Gastroesophageal sphincter (tissue), 4 donors: Measurements from ENCODE around the gene KLK4. TPM values are rescaled to one million over a fixed set of nuclear protein-coding genes. Genes with fewer than 3 reads are reported as not detected.

ENCODE experiments used
- ATAC-seq: fragments of 150-250 bp; one replicate; pipeline ENCODE4 v1.9.1; 2016; ENCODE audit warnings: mild to moderate bottlenecking, moderate library complexity
- H3K27ac ChIP-seq, 4 donors: fragments of 200-600 bp; sonication (generic) in 3 of 4; 1 replicate in 3 of 4; 2 replicates in 1 of 4; pipeline ENCODE4 v1.5.1; 2016 to 2019
- H3K27me3 ChIP-seq: fragments of 200-600 bp; sonication (generic); one replicate; pipeline ENCODE4 v1.5.1; 2019
- H3K36me3 ChIP-seq, 2 donors: fragments of 200-600 bp; sonication (generic); one replicate each; pipeline ENCODE4 v1.5.1; 2019; ENCODE audit warnings: control low read depth in 1 of 2
- H3K4me1 ChIP-seq, 3 donors: fragments of 200-600 bp; sonication (generic); 1 replicate in 2 of 3; 2 replicates in 1 of 3; pipeline ENCODE4 v1.5.1; 2016 to 2019; ENCODE audit warnings: control low read depth in 2 of 3
- H3K4me3 ChIP-seq, 2 donors: fragments of 200-600 bp; sonication (generic); one replicate each; pipeline ENCODE4 v1.5.1; 2019; ENCODE audit warnings: mild to moderate bottlenecking in 1 of 2, moderate library complexity in 1 of 2
- H3K9me3 ChIP-seq, 3 donors: fragments of 200-600 bp; sonication (generic); one replicate each; pipeline ENCODE4 v1.5.1; 2017 to 2019; ENCODE audit warnings: control low read depth in 2 of 3
- EP300 ChIP-seq: sonication (generic); formaldehyde crosslinking; IDR thresholded peaks from one replicate; pipeline ENCODE4 v1.6.1; 2017; ENCODE audit warnings: antibody characterized with exemption, mild to moderate bottlenecking
- POLR2A ChIP-seq, 2 donors: fragments of 450-650 bp; IDR thresholded peaks; one replicate each; pipeline ENCODE4 v1.6.1; 2017; ENCODE audit warnings: antibody characterized with exemption in 2 of 2, mild to moderate bottlenecking in 2 of 2, moderate library complexity in 1 of 2
- POLR2AphosphoS5 ChIP-seq: sonication (generic); formaldehyde crosslinking; IDR thresholded peaks from one replicate; pipeline ENCODE4 v1.6.1; 2017; ENCODE audit warnings: antibody characterized with exemption
- WGBS, 2 donors: methylation state at CpG; one replicate each; pipeline ENCODE4 v1.1.5; 2018; ENCODE audit warnings: low coverage in 1 of 2; 5-methylcytosine and 5-hydroxymethylcytosine counted together
- total RNA-seq, 4 donors: library from RNA; depleted of rRNA; stranded (reverse); fragments of >200 nt; gene quantifications; one replicate each; pipeline ENCODE4 v1.1.0, GENCODE V29; 2016
- TF ChIP-seq, protein P1 (sequence below), 4 experiments: fragments of 200-600 bp in 2 of 4; fragments of 450-650 bp in 2 of 4; sonication (generic) in 1 of 4; IDR thresholded peaks; one replicate each; pipeline ENCODE4 v1.5.1; 2017 to 2019; ENCODE audit warnings: antibody characterized with exemption in 4 of 4, mild to moderate bottlenecking in 2 of 4, moderate library complexity in 2 of 4

The KLK4 gene
- total RNA-seq, 4 donors from 2014 or later = not detected

DNA sequence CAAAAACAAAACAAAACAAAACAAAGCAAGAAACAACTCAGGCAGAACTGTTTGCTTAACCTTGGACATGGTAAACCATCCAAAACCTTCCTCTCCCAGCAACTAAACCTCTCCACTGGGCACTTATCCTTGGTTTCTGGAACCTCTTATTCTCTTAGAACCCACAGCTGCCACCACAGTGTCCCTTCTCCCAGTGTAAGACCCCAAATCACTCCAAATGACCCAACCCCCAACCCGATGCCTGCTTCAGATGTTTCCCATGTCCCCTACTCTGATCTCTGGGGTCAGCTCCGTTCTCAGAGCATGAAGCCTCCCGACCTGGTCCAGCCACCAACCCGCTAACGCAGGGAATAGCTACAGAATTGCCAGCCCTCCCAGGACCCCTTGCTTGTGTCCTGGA is 37.0 kb downstream of the KLK4 start:
- Histone ChIP-seq H3K27ac (no peak overlapping the region), H3K4me1 (no peaks in the 10 kb centered on the region), H3K36me3 (no peaks in the 10 kb centered on the region), H3K4me3 (no peak overlapping the region), H3K9me3 (no peaks in the 10 kb centered on the region), H3K27me3 (peaks cover 96% of the 10 kb centered on the region)
- TF ChIP-seq EP300 (no peak), POLR2AphosphoS5 (no peak), POLR2A (IDR thresholded peaks at IDR 0.05) (no peak)
- TF ChIP-seq, protein P1, sequence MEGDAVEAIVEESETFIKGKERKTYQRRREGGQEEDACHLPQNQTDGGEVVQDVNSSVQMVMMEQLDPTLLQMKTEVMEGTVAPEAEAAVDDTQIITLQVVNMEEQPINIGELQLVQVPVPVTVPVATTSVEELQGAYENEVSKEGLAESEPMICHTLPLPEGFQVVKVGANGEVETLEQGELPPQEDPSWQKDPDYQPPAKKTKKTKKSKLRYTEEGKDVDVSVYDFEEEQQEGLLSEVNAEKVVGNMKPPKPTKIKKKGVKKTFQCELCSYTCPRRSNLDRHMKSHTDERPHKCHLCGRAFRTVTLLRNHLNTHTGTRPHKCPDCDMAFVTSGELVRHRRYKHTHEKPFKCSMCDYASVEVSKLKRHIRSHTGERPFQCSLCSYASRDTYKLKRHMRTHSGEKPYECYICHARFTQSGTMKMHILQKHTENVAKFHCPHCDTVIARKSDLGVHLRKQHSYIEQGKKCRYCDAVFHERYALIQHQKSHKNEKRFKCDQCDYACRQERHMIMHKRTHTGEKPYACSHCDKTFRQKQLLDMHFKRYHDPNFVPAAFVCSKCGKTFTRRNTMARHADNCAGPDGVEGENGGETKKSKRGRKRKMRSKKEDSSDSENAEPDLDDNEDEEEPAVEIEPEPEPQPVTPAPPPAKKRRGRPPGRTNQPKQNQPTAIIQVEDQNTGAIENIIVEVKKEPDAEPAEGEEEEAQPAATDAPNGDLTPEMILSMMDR (IDR thresholded peaks at IDR 0.05) = no peak
- ATAC-seq = no peak
- WGBS, 2 donors = 65 to 76% methylated on average over 2 to 5 of the region's 5 CpGs

DNA sequence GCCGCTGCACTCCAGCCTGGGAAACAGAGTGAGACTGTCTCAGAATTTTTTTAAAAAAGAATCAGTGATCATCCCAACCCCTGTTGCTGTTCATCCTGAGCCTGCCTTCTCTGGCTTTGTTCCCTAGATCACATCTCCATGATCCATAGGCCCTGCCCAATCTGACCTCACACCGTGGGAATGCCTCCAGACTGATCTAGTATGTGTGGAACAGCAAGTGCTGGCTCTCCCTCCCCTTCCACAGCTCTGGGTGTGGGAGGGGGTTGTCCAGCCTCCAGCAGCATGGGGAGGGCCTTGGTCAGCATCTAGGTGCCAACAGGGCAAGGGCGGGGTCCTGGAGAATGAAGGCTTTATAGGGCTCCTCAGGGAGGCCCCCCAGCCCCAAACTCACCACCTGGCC is 38.1 kb downstream of the KLK4 start, which contains the start of gene KLK2:
KLK2 (plus strand) TSS at position 384 of the 400 bp plus-strand sequence. CDS start 35 bp downstream, outside the sequence.
- no peaks in the 10 kb centered on the region for H3K4me1 ChIP-seq
- no peak for ATAC-seq
- no peak within 1 kb of the TSS for H3K4me3 ChIP-seq
- TF ChIP-seq POLR2A (IDR thresholded peaks at IDR 0.05) (no peak), EP300 (no peak), POLR2AphosphoS5 (no peak)
- TF ChIP-seq, protein P1 (IDR thresholded peaks at IDR 0.05) = no peak
- peaks cover 96% of the 10 kb centered on the region for H3K27me3 ChIP-seq
- H3K36me3 ChIP-seq = no peaks in the 10 kb centered on the region
- WGBS, 2 donors = 70% methylated on average over 1 of the region's 3 CpGs; no CpG with 5 or more reads in 1 of the 2 donors
- no peaks in the 10 kb centered on the region for H3K9me3 ChIP-seq
- H3K27ac ChIP-seq = no peak within 1 kb of the TSS

DNA sequence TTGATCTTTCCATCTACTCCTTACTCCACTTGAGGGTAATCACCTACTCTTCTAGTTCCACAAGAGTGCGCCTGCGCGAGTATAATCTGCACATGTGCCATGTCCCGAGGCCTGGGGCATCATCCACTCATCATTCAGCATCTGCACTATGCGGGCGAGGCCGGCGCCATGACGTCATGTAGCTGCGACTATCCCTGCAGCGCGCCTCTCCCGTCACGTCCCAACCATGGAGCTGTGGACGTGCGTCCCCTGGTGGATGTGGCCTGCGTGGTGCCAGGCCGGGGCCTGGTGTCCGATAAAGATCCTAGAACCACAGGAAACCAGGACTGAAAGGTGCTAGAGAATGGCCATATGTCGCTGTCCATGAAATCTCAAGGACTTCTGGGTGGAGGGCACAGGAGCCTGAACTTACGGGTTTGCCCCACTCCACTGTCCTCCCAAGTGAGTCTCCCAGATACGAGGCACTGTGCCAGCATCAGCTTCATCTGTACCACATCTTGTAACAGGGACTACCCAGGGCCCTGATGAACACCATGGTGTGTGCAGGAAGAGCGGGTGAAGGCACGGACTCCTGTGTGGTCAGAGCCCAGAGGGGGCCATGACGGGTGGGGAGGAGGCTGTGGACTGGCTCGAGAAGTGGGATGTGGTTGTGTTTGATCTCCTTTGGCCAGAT is 40.6 kb downstream of the KLK4 start:
- H3K4me3 ChIP-seq = no peak overlapping the region
- TF ChIP-seq EP300 (no peak), POLR2AphosphoS5 (no peak), POLR2A (IDR thresholded peaks at IDR 0.05) (no peak)
- TF ChIP-seq, protein P1 (IDR thresholded peaks at IDR 0.05) = no peak
- H3K36me3 ChIP-seq = no peaks in the 10 kb centered on the region
- H3K9me3 ChIP-seq = no peaks in the 10 kb centered on the region
- H3K27ac ChIP-seq = no peak overlapping the region
- 53 to 71% methylated on average over 3 to 12 of the region's 26 CpGs for WGBS, 2 donors
- no peaks in the 10 kb centered on the region for H3K4me1 ChIP-seq
- H3K27me3 ChIP-seq = peaks cover 93% of the 10 kb centered on the region
- ATAC-seq = no peak

DNA sequence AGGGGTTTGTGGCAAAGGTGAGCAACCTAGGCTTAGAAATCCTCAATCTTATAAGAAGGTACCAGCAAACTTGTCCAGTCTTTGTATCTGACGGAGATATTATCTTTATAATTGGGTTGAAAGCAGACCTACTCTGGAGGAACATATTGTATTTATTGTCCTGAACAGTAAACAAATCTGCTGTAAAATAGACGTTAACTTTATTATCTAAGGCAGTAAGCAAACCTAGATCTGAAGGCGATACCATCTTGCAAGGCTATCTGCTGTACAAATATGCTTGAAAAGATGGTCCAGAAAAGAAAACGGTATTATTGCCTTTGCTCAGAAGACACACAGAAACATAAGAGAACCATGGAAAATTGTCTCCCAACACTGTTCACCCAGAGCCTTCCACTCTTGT is 41.7 kb downstream of the KLK4 start:
- H3K36me3 ChIP-seq = no peaks in the 10 kb centered on the region
- H3K4me3 ChIP-seq = no peak overlapping the region
- 76 to 85% methylated on average over 4 of the region's 4 CpGs for WGBS, 2 donors
- no peaks in the 10 kb centered on the region for H3K9me3 ChIP-seq
- ATAC-seq = no peak
- peaks cover 88% of the 10 kb centered on the region for H3K27me3 ChIP-seq
- no peak for TF ChIP-seq POLR2A (IDR thresholded peaks at IDR 0.05)
- TF ChIP-seq EP300 = no peak
- no peak for TF ChIP-seq POLR2AphosphoS5
- TF ChIP-seq, protein P1 (IDR thresholded peaks at IDR 0.05) = no peak
- no peaks in the 10 kb centered on the region for H3K4me1 ChIP-seq
- H3K27ac ChIP-seq = no peak overlapping the region
